ENCODE results near the gene ZFTA.

Gene ZFTA

DNA sequence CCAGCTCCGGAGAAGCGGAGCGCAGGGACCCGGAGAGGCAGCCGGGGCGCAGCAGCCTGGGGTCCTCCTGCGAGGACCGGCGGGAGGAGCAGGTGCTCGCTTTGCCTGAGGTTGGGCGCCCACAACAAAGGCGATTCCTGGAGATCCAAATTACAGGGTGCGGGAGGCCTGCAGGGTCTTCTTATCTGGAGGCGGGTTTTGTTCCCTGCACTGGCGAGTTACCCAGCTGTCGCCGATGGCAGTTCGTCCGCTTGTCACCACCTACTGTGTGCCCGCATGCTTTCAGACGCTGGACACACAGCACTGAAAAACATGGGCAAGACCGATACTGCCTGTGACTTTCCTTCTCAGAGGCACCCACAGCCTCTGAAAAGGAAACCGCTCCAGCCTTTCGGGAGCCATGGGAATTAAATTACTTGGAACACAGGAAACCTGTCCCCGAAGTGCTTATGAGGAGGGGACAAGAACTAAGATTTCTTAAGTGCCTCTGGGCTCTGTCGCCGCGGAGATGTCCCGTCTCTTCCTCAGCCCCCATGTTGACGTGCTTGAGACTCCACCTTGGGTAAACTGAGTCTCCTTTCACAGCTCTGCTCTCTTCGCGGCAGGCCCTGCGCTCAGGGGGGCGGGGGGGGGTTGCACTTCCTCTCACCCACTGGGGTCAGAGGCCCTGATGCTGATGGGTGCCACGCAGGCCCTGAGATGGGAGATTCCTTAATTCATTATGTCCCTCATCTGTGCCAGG, 1.3 kb upstream of the ZFTA start:
- Histone ChIP-seq H3K9ac (ENCODE audit: low read length) (no peak overlapping the region), H3K4me1 (ENCODE audit: control insufficient read depth, insufficient read depth, low read length) (peaks cover 4% of the 10 kb centered on the region), H3K27me3 (ENCODE audit: control insufficient read depth, insufficient read depth, low read length) (no peaks in the 10 kb centered on the region), H3K4me3 (ENCODE audit: low read length) (peak overlapping the region; percentile 68), H3K27ac (ENCODE audit: low read depth, low read length) (no peak overlapping the region), H3K36me3 (ENCODE audit: control insufficient read depth, insufficient read depth, low read length) (no peaks in the 10 kb centered on the region)

DNA sequence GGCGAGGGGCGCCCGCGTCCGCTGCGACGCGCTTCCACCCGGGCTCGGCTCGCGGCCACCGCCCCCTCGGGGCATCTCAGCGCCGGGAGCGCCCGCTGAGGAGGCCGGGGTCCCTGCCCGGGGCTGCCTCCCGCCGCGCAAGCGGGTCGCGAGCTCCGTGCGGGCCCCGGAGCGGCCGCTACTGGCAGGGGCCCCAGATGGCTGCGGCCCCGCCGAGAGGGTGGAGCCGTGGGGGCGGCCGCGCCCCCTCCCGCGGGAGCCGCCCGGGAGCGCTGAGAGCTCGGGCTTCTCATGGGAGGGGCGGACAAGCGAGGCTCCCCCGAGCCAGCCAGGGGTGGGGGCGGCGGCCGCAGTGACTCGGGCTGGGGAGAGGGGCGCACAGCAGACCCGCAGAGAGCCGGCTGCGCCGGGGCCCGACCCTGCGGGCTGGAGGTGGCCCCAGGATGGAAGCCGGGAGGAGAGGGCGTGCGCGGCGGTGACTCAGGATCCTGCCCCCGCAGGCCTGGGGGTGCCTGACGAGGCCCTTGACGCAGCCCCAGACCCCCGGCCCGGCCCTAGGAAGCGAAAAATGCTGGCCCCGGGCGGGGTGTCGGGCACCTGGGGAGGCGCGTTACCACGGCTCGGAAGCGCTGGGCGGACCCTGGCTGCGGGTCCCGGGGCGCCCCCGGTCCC, 603 bp upstream of the ZFTA start:
- Histone ChIP-seq H3K9ac (ENCODE audit: low read length) (no peak overlapping the region), H3K27me3 (ENCODE audit: control insufficient read depth, insufficient read depth, low read length) (no peaks in the 10 kb centered on the region), H3K27ac (ENCODE audit: low read depth, low read length) (peak overlapping the region; percentile 70), H3K4me1 (ENCODE audit: control insufficient read depth, insufficient read depth, low read length) (peaks cover 9% of the 10 kb centered on the region), H3K36me3 (ENCODE audit: control insufficient read depth, insufficient read depth, low read length) (no peaks in the 10 kb centered on the region), H3K4me3 (ENCODE audit: low read length) (peak overlapping the region; percentile 68)

DNA sequence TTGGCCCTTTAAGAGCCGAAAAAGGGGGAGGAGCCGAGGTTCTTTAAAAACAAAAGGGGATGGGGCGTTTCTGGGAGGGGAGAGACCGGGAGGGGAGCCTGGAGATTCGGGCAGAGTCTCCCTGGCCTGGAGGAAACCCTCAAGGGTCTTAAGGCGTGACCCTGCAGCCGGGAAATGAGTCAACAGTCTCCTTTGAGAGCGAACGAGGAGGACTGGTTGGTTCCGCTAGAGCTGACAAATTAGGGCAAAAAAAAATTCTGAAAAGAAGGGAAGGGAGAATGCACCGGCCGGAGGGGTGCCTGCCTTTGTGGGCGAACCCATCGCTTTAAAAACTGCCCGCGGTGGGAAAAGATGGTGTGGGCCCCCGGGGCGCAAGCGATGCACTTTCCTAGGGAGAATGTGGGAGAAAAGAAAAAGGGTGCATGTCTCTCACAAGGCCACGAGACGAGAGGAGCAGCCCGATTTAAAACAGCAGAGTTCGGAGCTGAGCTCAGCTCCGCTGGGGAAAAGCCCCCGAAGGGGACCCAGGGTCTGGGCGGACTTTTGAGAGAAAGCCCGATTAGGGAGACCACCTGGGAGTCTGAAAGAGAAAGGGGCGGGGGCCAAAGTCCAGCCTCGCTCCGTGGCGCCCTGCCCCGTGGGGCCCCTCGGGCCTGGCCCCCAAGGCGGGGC, 874 bp downstream of the ZFTA start:
- Histone ChIP-seq H3K27ac (ENCODE audit: low read depth, low read length) (peak overlapping the region; percentile 68), H3K4me3 (ENCODE audit: low read length) (peak overlapping the region; percentile 80), H3K27me3 (ENCODE audit: control insufficient read depth, insufficient read depth, low read length) (no peaks in the 10 kb centered on the region), H3K9ac (ENCODE audit: low read length) (peak overlapping the region; percentile 8), H3K4me1 (ENCODE audit: control insufficient read depth, insufficient read depth, low read length) (peaks cover 9% of the 10 kb centered on the region), H3K36me3 (ENCODE audit: control insufficient read depth, insufficient read depth, low read length) (no peaks in the 10 kb centered on the region)

DNA sequence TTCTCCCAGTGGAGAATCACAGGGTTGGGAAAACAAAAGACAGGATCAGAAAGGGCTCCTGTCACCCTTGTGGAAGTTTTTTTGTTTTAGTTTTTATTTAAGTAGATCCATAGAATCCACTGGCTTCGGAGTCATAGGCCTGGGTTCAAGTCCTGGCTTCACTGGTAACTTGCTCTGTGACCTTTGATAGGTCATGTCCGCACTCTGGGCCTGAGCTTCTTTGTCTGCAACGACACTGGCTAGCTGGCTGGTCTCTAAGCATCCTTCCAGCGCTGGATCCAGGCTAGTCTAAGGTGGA, 1.4 kb downstream of the ZFTA start:
- Histone ChIP-seq H3K4me1 (ENCODE audit: control insufficient read depth, insufficient read depth, low read length) (peaks cover 11% of the 10 kb centered on the region), H3K27ac (ENCODE audit: low read depth, low read length) (peak overlapping the region; percentile 68), H3K4me3 (ENCODE audit: low read length) (peak overlapping the region; percentile 80), H3K27me3 (ENCODE audit: control insufficient read depth, insufficient read depth, low read length) (no peaks in the 10 kb centered on the region), H3K36me3 (ENCODE audit: control insufficient read depth, insufficient read depth, low read length) (no peaks in the 10 kb centered on the region), H3K9ac (ENCODE audit: low read length) (no peak overlapping the region)

DNA sequence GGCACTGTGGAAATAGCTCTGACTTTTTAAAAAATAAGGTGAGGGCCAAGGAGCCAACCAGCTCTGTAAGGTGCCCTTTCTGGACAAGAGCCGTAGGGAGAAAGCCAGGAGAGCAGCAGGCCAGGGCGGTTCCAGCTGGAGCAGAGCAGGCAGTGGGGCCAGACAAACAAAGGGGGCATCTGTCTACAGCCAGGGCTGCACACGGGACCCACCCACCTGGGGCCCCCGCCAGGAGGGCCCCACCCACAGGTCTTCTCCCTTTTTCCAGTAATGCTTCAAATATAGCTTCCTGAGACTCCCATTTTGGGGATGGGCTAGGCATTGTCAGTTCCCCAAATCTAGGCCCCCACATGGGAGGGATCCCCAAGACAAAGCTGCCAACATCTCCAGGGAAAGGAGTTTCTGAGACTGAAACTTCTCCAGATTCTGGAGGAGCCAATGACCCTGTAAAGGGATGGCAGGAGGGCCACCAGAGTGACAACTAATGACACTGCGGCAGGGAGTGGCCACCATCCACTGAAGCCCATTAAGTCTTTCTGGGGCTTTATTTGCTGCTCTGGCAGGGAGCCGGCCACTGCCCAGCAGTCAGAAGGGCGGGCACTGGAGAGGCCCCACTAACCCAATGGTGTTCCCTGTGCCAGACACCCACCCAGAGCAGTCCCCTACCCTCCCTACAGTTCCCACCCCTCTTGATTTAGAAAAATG, 1.9 kb downstream of the ZFTA start:
- Histone ChIP-seq H3K4me1 (ENCODE audit: control insufficient read depth, insufficient read depth, low read length) (peaks cover 15% of the 10 kb centered on the region), H3K27me3 (ENCODE audit: control insufficient read depth, insufficient read depth, low read length) (no peaks in the 10 kb centered on the region), H3K27ac (ENCODE audit: low read depth, low read length) (peak overlapping the region; percentile 68), H3K9ac (ENCODE audit: low read length) (no peak overlapping the region), H3K4me3 (ENCODE audit: low read length) (peak overlapping the region; percentile 80), H3K36me3 (ENCODE audit: control insufficient read depth, insufficient read depth, low read length) (no peaks in the 10 kb centered on the region)

DNA sequence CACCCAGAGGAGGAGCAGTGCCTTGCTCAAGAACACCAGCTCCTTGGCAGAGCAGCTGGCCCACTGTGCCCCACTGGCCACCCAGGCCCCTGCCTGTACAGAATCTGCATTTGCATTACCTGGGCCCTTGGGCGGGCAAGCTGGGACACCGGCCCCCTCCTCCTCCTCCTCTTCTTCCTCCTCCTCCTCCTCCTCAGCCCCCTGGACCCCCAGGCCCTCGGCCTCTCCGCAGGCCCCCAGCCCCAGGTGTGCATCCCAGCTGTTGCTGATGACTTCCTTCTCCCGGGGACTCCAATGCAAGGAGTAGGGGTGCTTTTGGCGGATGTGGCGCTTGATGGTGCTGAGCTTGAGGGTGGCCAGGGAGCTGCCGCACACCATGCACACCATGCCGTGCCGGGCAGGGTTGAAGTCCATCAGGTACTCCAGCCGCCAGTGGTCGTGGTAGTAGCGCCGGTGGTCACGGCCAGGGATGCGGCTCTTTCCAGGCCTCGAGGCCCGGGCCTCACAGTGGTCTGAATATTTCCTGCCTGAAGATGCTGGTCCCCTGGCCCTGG, 2.8 kb downstream of the ZFTA start:
- Histone ChIP-seq H3K4me1 (ENCODE audit: control insufficient read depth, insufficient read depth, low read length) (peaks cover 18% of the 10 kb centered on the region), H3K4me3 (ENCODE audit: low read length) (no peak overlapping the region), H3K36me3 (ENCODE audit: control insufficient read depth, insufficient read depth, low read length) (no peaks in the 10 kb centered on the region), H3K9ac (ENCODE audit: low read length) (no peak overlapping the region), H3K27me3 (ENCODE audit: control insufficient read depth, insufficient read depth, low read length) (no peaks in the 10 kb centered on the region), H3K27ac (ENCODE audit: low read depth, low read length) (no peak overlapping the region)

DNA sequence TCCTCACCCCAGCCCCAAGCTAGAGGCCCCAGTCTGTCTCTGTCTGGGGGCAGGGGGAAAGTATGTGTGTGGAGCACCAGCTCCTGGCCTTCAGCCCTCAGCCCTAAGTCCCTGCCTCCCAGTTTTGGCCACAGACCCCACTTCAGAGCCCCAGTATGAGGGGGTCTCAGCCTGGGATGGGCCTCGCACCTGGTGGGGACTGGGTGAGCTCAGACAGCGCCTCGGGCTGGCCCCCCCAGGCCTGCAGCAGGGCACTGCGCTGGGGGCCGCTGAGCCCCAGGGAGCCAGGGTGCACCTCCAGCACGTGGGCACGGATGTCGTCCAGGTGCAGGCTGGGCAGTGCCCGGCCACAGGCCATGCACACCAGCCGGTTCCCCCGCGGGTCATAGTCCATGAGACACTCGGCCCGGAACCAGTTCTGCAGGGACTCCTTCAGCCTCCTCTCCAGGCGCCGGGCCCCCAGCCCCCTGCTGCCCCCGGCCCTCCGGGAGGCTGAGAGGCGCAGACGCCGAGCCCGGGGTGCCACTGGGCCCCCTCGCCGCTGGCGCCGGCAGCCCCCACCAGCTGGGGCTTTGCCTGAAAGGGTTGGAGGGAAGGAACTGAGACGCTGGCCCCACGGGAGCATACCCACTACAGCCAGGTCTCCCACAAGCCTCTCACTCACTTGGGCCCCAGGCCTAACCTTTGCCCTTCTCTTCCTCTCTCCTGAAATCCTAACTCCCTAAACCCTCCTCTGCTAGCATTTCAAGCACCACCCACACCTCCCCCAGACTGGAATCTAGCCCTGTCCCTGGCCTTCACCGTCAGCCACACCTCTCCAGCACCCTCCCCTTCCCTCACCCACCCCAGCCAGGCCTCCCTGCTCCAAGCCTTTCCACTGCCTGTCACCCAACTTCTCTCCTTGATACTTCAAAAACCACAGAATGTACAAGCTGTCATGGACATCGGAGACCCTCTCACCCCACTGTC, 3.6 kb downstream of the ZFTA start:
- Histone ChIP-seq H3K27ac (ENCODE audit: low read depth, low read length) (peak overlapping the region; percentile 84), H3K4me3 (ENCODE audit: low read length) (no peak overlapping the region), H3K27me3 (ENCODE audit: control insufficient read depth, insufficient read depth, low read length) (no peaks in the 10 kb centered on the region), H3K9ac (ENCODE audit: low read length) (no peak overlapping the region), H3K4me1 (ENCODE audit: control insufficient read depth, insufficient read depth, low read length) (peaks cover 18% of the 10 kb centered on the region), H3K36me3 (ENCODE audit: control insufficient read depth, insufficient read depth, low read length) (no peaks in the 10 kb centered on the region)

DNA sequence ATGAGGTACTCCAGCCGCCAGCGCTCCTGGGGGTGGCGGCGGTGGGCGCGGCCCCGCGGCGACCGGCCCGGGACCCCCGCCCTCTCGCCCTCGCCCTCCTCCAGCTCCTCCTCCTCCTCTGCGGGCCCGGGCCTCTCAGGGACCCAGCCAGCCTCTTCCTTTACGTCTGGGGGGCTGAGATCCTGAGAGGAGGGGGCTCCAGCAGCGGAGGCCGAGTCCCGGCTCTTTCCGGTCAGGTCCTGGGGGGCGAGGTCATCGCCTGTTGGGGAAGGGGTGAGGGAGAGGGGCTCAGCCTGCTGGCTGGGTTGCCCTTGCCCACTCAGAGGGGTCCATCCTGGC, 4.3 kb downstream of the ZFTA start:
- H3K4me1 ChIP-seq (ENCODE audit: control insufficient read depth, insufficient read depth, low read length), result peaks cover 18% of the 10 kb centered on the region
- H3K9ac ChIP-seq (ENCODE audit: low read length), result no peak overlapping the region
- H3K36me3 ChIP-seq (ENCODE audit: control insufficient read depth, insufficient read depth, low read length), result no peaks in the 10 kb centered on the region
- H3K27me3 ChIP-seq (ENCODE audit: control insufficient read depth, insufficient read depth, low read length), result no peaks in the 10 kb centered on the region
- H3K4me3 ChIP-seq (ENCODE audit: low read length), result no peak overlapping the region
- peak overlapping the region; percentile 84 for H3K27ac ChIP-seq (ENCODE audit: low read depth, low read length)

DNA sequence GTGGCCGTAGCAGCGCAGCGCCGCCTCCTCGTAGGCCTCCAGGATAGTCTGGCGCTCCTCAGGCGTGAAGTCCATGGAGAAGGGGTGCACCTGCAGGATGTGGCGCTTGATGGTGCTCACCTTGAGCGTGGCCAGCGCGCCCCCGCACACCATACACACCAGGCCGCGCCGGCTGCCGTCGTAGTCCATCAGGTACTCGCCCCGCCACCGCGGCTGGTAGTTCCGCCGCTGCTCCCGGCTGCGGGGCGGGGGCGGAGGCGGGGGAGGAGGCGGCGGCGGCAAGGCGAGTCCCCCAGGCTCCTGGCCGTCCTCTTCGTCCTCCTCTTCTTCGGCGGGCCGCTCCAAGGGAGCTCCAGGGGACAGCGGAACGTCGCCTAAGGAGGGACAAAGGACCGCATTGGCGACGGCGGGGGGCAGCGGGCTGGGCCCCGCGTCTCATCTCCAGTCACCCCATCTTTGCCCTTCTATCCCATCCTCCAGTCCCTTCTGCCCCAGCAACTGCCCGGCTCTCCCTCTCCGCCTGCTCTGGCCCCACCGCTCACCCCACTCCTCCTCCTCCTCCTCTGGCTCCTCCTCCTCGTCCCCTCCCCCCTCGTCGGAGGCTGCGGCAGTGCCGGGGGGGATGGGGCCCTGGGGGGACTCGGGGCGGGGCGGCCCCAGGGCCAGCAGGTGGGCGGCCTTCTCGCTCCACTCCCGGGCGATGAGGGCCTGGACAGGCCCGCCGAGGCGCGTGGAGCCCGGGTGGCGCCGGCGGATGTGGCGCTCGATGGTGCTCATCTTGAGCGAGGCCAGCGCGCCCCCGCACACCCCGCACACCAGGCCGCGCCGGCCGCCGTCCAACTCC, 4.9 kb downstream of the ZFTA start:
- Histone ChIP-seq H3K27me3 (ENCODE audit: control insufficient read depth, insufficient read depth, low read length) (no peaks in the 10 kb centered on the region), H3K9ac (ENCODE audit: low read length) (no peak overlapping the region), H3K4me1 (ENCODE audit: control insufficient read depth, insufficient read depth, low read length) (peaks cover 18% of the 10 kb centered on the region), H3K36me3 (ENCODE audit: control insufficient read depth, insufficient read depth, low read length) (no peaks in the 10 kb centered on the region), H3K4me3 (ENCODE audit: low read length) (peak overlapping the region; percentile 55), H3K27ac (ENCODE audit: low read depth, low read length) (peak overlapping the region; percentile 84)

DNA sequence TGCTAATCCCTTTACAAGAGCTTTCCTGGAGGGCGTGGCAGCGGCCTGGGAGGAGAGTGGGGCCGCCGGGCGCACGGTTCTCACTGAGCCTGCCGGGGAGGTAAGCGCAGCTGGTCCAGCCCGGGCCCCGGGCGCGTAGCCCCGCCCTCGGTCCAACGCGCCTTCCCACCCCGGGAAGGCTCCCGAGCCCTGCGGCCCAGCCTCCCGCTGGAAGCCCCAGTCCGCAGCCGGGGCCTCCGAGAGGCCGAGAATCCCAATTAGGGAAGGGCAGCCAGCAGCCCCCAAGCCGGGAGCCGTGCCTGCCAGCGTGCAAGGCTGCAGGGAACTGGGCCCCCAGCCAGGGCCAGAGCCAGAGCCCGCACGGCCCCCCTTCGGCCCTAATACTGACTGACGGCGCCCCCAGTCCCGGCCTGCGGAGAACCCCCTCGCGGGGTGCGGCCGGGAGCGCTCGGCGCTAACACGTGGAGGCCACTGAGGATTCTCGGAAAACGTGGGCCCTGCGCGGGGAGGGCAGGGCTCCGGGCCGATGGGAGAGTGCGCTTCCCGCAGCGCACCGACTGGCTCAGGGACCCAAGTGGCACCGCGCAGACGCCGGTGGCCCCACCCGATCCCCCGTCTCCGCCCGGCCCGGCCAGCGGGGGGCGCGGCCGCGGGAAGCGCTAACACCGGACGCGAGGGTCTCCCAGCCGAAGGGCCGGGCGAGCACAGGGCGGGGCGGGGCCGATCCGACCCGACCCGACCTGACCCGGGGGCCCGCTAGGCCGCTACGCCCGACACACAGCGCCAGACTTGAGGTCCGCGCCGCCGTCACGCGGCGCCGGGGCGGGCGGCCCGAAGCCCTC, 5.7 kb downstream of the ZFTA start:
- H3K27ac ChIP-seq (ENCODE audit: low read depth, low read length), result peak overlapping the region; percentile 84
- peak overlapping the region; percentile 55 for H3K4me3 ChIP-seq (ENCODE audit: low read length)
- peak overlapping the region; percentile 40 for H3K9ac ChIP-seq (ENCODE audit: low read length)
- H3K4me1 ChIP-seq (ENCODE audit: control insufficient read depth, insufficient read depth, low read length), result peaks cover 18% of the 10 kb centered on the region
- no peaks in the 10 kb centered on the region for H3K36me3 ChIP-seq (ENCODE audit: control insufficient read depth, insufficient read depth, low read length)
- no peaks in the 10 kb centered on the region for H3K27me3 ChIP-seq (ENCODE audit: control insufficient read depth, insufficient read depth, low read length)

Data from rectal smooth muscle tissue (tissue), 1 donor.